Left forelimb (tissue), 1 donor: ENCODE measurements around the gene ATG16L1.

Experiments used
- DNase-seq: peaks from one replicate; pipeline ENCODE4 v3.0.0-alpha.2; 2018; ENCODE audit warnings: low spot score

Gene ATG16L1

DNA sequence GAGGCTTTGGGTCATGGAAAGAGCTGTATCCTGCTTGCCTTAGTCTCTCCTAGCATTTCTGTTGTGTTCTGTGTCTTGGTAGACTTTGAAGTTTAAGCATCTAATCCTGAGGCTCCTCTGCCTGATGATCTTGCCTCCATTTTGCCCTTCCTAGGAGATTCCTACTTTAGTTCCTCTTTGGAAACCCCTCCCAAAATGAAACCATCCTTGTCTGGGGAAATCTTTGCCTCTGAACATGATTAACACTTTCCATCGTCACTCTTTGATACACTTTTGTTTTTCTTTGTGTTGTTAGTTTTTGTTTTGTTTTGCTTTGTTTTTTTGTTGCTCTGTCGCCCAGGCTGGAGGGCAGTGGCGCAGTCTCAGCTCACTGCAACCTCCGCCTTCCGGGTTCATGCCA, 9.2 kb downstream of the ATG16L1 start:
- DNase-seq, result no peak

DNA sequence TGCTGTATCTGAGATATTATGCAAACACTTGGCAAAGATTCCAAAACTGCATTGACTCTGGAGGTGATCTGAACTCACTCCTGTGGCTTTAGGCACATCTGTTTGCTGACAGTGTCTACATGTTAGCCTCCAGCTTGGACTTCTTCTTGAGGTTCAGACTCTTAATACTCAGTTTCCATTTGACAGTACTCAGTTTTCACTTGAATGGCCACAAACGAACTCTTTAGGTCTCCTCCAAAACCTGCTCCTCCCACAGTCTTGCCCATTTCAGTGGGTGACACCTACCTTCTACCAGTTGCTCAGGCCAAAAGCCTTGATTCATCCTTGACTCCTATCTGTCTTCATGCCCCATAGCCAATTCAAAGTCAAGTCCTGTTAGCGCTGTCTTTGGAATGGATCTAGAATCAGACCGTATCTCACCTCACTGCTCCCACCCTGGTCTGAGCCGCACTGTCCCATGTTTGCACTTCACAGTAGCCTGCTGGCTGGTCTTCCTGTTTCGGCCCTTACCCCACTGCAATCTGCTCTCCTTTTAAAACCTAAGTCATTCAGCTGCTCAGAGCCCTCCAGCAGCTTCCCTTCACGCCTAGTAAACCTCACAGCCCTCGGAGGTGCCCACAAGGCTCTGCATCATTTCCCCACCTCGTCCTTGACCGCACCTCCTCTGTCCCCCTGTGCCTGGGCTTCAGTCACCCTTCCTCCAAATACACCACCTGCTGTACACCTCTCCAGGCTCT, 10.5 kb downstream of the ATG16L1 start:
- no peak for DNase-seq

GRCh38 chr2:233262562-233262961, 11.1 kb downstream of the ATG16L1 start:
- no peak for DNase-seq

GRCh38 chr2:233263045-233263570, 11.6 kb downstream of the ATG16L1 start:
- no peak for DNase-seq

DNA sequence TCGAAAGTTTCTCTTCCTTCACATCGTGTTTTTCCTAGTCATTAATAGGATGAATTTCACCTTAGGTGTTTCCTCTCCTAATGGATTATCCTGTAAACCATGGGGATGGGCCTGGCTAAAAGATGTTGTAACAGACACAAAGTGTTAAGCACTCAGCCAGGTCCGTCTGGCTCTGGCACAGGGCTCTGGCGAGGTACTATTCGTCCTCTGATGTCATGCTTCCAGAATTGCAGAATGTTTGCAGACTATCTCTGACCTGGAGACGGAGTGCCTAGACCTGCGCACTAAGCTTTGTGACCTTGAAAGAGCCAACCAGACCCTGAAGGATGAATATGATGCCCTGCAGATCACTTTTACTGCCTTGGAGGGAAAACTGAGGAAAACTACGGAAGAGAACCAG, 13.2 kb downstream of the ATG16L1 start:
- DNase-seq, result no peak

- DNase-seq, result no peak
These were observed 14.5 kb downstream of the ATG16L1 start for GRCh38 chr2:233265899-233266431.

DNA sequence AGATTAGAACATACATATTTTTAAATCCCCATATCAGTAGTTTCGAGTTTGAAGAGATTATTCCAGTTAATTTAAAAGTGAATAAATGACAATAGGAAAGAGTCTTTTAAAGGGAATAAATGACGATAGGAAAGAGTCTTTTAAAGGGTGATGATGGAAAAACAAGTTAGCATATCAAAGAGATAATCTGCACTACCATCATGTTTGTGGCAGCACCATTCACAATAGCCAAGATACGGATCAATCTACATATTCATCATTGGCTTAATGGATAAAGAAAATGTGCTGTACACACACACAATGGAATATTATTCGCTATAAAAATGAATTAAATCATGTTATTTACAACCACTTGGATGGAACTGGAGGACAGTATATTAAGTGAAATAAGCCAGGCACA, 15.0 kb downstream of the ATG16L1 start:
- no peak for DNase-seq

- DNase-seq, result no peak
These were observed 16.2 kb downstream of the ATG16L1 start for GRCh38 chr2:233267516-233268245.

DNA sequence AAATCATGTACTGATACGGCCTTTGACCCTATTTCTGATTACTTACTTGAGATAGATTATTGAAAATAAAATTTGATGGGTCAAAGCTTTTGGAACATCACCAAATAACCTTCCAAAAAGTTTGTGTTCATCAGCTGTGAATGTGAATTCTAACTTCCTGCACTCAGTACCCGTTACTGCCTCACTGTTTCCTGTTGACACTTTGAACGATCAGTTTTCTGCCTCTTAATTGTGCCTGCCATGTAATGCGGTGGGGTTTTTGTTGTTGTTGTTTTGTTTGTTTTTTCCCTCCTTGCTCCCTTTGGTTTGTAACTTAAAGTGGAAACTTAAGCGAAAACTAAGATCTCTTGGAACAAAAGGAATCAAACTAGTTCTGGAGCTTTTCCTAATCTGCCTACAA, 18.9 kb downstream of the ATG16L1 start:
- no peak for DNase-seq

DNA sequence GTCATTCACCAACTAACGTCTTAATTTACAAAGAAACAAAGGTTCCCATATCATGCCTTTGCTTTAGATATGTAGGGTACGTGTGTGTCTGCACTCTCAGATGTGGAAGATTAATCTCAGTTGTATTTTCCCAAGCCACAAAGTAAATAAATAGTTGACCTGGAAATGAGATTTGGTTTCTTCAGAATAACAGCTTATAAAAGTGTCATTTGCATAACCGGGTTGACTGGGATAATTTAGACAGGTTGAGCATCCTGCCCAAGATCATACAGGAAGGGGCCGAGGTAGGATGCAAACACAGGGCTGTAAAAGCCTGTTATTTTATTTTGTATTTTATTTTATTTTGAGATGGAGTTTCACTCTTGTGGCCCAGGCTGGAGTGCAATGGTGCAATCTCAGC, 19.5 kb downstream of the ATG16L1 start:
- no peak for DNase-seq

- DNase-seq, result no peak
These were observed 20.2 kb downstream of the ATG16L1 start for GRCh38 chr2:233271693-233272092.

DNA sequence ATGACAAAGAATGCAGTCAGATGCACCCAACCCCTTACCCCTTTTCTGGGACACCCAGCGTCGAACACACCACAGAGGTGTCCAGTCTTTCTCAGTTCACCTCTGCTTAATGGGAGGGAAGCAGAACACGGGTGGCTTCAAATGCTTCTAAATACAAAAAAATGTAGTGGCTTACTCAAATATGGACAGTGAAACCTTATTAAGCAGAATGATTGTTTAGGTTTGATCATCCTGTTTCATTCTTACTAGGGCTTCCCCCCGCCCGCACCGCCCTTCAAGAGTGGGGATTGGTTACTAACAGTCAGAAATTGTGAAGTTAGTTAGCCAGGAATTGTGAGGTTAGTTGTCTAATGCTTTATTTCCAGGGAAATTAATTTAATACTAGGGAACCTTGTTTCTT, 21.6 kb downstream of the ATG16L1 start:
- DNase-seq, result no peak

GRCh38 chr2:233275223-233275622, 23.8 kb downstream of the ATG16L1 start:
- DNase-seq, result no peak

- no peak for DNase-seq
These were observed 27.4 kb downstream of the ATG16L1 start for GRCh38 chr2:233278921-233279320.

GRCh38 chr2:233280114-233280693, 28.7 kb downstream of the ATG16L1 start:
- no peak for DNase-seq

DNA sequence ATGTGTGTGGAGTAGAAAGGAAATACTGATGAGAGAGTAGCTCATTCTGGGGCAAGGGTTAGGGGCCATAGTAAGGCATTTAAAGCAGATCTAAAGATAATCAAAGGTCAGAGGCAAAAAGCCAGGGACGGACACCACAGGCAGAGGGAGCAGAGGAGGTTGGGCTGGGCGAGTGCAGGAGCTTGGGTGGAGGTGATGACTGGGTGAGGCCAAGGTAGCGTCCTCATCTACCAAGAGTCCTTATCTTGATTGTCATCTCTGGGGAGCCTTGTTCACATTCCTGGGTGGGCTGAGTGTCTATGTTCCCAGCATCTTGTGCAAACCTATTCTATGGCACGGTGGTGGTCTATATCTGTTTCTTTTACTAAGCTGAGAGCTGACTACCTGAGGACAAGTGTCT, 30.1 kb downstream of the ATG16L1 start:
- no peak for DNase-seq

GRCh38 chr2:233281992-233282603, 30.6 kb downstream of the ATG16L1 start:
- no peak for DNase-seq

GRCh38 chr2:233285921-233286320, 34.4 kb downstream of the ATG16L1 start:
- no peak for DNase-seq

DNA sequence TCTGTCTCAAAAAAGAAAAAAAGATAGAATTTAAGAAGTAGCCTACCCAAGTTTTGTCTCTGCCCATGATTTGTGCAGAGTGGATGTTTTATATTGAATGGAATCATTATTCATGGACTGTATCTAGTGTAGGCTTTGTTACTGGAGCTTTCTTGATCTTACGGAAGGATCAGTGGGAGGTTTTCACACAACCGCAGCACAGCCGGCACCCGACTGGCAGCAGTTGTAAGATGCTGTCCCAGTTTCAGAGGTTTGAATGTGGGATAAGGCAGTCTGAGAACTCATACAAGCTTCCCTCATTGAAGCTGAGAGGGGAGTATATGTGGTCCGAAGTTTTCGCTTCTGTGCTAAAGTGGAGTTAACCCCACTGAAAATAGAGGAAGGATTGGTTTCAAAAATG, 36.4 kb downstream of the ATG16L1 start:
- no peak for DNase-seq

DNA sequence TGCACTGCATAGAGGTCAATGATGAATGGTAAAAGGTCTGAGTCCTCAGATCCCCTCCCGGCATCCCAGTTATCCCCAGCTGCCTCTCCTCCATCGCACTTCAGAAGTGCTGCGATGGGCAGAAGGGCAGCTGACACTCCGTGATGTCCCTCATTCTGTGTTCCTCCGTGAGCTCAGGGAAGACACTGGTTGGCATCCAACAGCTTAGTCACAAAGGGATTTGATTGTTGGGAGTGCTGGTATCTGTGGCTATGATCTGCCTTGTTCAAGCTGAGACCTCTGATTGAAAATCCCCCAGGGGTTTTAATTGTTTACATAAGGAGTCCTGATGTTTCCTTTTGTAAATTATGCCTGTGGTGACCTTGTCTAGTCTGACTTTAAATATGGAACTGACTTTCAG, 37.2 kb downstream of the ATG16L1 start:
- no peak for DNase-seq

DNA sequence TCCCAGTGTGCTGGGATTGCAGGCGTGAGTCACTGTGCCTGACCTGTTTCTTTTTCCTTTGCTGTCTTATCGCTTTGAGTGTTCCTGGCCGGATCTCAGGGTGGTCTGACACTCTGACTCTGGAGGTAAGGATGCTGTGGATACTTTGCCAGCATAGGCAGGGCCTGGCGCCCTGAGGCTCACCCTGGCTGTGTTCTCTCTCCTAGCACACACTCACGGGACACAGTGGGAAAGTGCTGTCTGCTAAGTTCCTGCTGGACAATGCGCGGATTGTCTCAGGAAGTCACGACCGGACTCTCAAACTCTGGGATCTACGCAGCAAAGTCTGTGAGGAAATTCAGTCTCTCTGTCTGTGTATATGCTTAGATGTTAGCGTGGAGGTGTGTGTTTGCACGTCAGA, 38.2 kb downstream of the ATG16L1 start:
- no peak for DNase-seq

DNA sequence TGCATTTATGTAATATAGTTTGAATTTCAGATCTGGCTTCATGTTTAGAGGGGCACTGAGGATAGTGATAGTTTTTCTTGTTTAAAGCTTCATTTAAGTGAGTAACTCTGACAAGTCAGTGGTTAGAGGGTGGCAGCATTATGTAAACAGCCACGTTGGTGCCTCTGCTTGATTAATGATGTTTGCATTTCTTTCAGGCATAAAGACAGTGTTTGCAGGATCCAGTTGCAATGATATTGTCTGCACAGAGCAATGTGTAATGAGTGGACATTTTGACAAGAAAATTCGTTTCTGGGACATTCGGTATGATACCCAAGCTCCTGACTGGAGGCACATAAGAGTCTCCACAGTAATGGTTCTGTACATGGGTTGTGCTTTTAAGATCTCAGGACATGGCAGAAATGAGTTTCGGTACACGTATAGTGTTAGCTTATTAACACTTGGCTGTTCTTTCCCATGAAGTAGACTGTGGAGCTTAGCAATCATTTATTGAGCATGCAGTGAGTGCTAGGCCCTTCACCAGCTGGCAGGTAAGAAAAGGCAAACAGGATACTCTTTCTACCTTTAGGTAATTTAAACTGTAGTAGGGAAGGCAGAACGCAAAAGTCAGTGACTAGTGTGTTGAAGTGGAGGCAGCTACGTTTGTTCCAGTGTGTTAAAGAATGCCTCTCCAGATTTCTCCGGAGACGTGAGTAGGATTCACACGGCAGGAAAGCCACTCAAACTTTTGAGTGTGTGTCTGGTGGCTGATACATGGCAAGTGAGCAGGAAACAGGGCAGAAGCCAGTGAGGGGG, 38.8 kb downstream of the ATG16L1 start:
- DNase-seq, result no peak
